Measurements from ENCODE around the gene ACTL6B.

- TF ChIP-seq CTCF (IDR thresholded peaks at IDR 0.05) (no peak), EP300 (IDR thresholded peaks at IDR 0.05) (no peak), POLR2AphosphoS5 (IDR thresholded peaks at IDR 0.05) (peak; percentile 8 to 100 (median 99)), POLR2A (IDR thresholded peaks at IDR 0.05) (peak in 1 of 2 donors; percentile 78)
Measured at GRCh38 chr7:100673302-100673941, 17.2 kb upstream of the ACTL6B start, which contains the start of gene GNB2.
